ENCODE measurements around the gene TMC2. TPM values are rescaled to one million over a fixed set of nuclear protein-coding genes. Genes with fewer than 3 reads are reported as not detected.

The TMC2 gene
- total and polyA plus RNA-seq, 2 of the 4 experiments (the other 2 are of a cell fraction), result not detected

DNA sequence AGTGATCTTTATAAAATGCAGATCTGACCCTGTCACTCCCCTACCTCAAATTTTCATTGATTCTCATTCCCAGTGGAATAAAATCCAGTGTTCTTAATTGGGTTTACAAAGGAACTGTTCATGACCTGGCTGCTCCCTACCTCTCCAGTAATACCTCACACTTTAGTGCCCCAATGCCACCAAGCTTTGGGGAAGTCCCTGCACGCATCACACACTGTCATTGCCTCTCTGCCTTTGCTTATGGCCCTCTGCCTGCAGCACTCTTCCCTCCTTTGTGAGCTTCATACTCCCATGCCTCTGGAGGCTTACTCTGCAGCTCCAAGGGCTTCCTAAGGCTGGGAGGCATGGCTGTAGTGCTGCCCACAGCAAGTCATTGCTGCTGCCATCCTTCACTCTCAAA lies 57.4 kb downstream of the TMC2 start:
- Histone ChIP-seq H2AK5ac (ENCODE audit: low read depth, low read length) (no peak overlapping the region), H3K79me1 (ENCODE audit: low read depth in 1 of 2, low read length in 2 of 2) (no peaks in the 10 kb centered on the region), H3K9me3 (ENCODE audit: control insufficient read depth, insufficient read depth, low read length) (no peaks in the 10 kb centered on the region), H3K9me1 (ENCODE audit: insufficient read depth, low read length) (no peaks in the 10 kb centered on the region), H3K18ac (ENCODE audit: low read depth, low read length) (no peak overlapping the region), H2AFZ (replicated peaks; ENCODE audit: low read length, poor library complexity) (peak overlapping the region; percentile 70), H2BK15ac (ENCODE audit: low read depth, low read length) (no peak overlapping the region), H2BK5ac (ENCODE audit: low read depth, low read length, poor library complexity, severe bottlenecking) (no peak overlapping the region), H3K4ac (ENCODE audit: low read depth, low read length) (no peak overlapping the region), H4K20me1 (ENCODE audit: insufficient read depth, low read length) (no peaks in the 10 kb centered on the region), H4K91ac (ENCODE audit: insufficient read depth, low read depth, low read length) (no peak overlapping the region), H3K56ac (ENCODE audit: extremely low read depth, insufficient read depth, low read length) (no peak overlapping the region), H3K4me1 (ENCODE audit: control insufficient read depth, insufficient read depth, low read length) (no peaks in the 10 kb centered on the region), H2AK9ac (replicated peaks; ENCODE audit: low read depth, low read length, poor library complexity) (no peak overlapping the region), H4K5ac (ENCODE audit: low read depth, low read length) (no peak overlapping the region), H3K4me2 (ENCODE audit: low read depth, low read length) (no peak overlapping the region), H3K36me3 (ENCODE audit: control insufficient read depth, insufficient read depth, low read length) (no peaks in the 10 kb centered on the region), H2BK20ac (ENCODE audit: low read depth, low read length) (no peak overlapping the region), H3K27ac (ENCODE audit: insufficient read depth, low read length) (no peak overlapping the region), H3K14ac (replicated peaks; ENCODE audit: low read depth, low read length) (no peak overlapping the region), H4K8ac (ENCODE audit: low read depth in 2 of 2, low read length in 2 of 2) (no peak overlapping the region), H2BK120ac (ENCODE audit: low read depth, low read length) (no peak overlapping the region), H3K27me3 (ENCODE audit: control insufficient read depth, insufficient read depth, low read length) (peaks cover 6% of the 10 kb centered on the region; the same call in 1 of the 2 replicates), H3K23ac (ENCODE audit: low read depth, low read length) (no peak overlapping the region), H3K4me3 (ENCODE audit: insufficient read depth, low read depth, low read length) (no peak overlapping the region), H3K9ac (ENCODE audit: low read depth, low read length) (no peak overlapping the region)
- WGBS, 2 experiments (ENCODE audit: extremely low coverage in 2 of 2, insufficient read length in 1 of 2), result 100% methylated on average over 1 of the region's 1 CpG; no CpG with 5 or more reads in 1 of the 2 experiments
- dilution Hi-C loops (cut with HindIII; ENCODE audit: low sequenced_read_pairs, unreplicated experiment) (no loop called here), in situ Hi-C loops (cut with MboI; ENCODE audit: low sequenced_read_pairs) (no loop called here), intact Hi-C loops (cut with micrococcal nuclease) (no loop called here)
- DNase-seq (no peak), ATAC-seq (ENCODE audit: low read depth) (no peak)
- ChIA-PET POLR2A (ENCODE audit: unreplicated experiment) (no interaction called here), CTCF (no interaction called here)
- TF ChIP-seq CEBPB (IDR thresholded peaks at IDR 0.05; ENCODE audit: low read depth, low read length) (no peak), MAZ (IDR thresholded peaks at IDR 0.05; ENCODE audit: borderline replicate concordance, low read depth, low read length) (no peak), RFX5 (IDR thresholded peaks at IDR 0.05; ENCODE audit: low read depth, low read length) (no peak), POLR2A (IDR thresholded peaks at IDR 0.05; ENCODE audit: low read depth, low read length) (no peak), NFE2L2 (IDR thresholded peaks at IDR 0.05; ENCODE audit: low read depth, low read length) (no peak), FOS (IDR thresholded peaks at IDR 0.05; ENCODE audit: low read depth, low read length) (no peak)
- TF ChIP-seq, protein P1, sequence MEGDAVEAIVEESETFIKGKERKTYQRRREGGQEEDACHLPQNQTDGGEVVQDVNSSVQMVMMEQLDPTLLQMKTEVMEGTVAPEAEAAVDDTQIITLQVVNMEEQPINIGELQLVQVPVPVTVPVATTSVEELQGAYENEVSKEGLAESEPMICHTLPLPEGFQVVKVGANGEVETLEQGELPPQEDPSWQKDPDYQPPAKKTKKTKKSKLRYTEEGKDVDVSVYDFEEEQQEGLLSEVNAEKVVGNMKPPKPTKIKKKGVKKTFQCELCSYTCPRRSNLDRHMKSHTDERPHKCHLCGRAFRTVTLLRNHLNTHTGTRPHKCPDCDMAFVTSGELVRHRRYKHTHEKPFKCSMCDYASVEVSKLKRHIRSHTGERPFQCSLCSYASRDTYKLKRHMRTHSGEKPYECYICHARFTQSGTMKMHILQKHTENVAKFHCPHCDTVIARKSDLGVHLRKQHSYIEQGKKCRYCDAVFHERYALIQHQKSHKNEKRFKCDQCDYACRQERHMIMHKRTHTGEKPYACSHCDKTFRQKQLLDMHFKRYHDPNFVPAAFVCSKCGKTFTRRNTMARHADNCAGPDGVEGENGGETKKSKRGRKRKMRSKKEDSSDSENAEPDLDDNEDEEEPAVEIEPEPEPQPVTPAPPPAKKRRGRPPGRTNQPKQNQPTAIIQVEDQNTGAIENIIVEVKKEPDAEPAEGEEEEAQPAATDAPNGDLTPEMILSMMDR (conservative IDR thresholded peaks at IDR 0.05; ENCODE audit: low read depth, low read length), result no peak
- TF ChIP-seq, protein P2, sequence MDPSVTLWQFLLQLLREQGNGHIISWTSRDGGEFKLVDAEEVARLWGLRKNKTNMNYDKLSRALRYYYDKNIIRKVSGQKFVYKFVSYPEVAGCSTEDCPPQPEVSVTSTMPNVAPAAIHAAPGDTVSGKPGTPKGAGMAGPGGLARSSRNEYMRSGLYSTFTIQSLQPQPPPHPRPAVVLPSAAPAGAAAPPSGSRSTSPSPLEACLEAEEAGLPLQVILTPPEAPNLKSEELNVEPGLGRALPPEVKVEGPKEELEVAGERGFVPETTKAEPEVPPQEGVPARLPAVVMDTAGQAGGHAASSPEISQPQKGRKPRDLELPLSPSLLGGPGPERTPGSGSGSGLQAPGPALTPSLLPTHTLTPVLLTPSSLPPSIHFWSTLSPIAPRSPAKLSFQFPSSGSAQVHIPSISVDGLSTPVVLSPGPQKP (IDR thresholded peaks at IDR 0.05; ENCODE audit: borderline replicate concordance, low read depth, low read length), result no peak
- BruUV-seq (replicated peaks), result no TSS peak
